H1 (cell line): ENCODE data around the gene NDUFAF3. TPM values are rescaled to one million over a fixed set of nuclear protein-coding genes. Genes with fewer than 3 reads are reported as not detected.

Source experiments
- CTCF ChIA-PET: fragments of 300-600 bp; sonication (Branson Sonifier 250); formaldehyde crosslinking; loops from one replicate; lab custom pipeline; 2021; ENCODE audit not compliant: partially characterized antibody; lab: Charles Lee
- POLR2A ChIA-PET: fragments of 300-600 bp; sonication (Branson Sonifier 250); formaldehyde crosslinking; loops from one replicate; lab custom pipeline; 2021; ENCODE audit warnings: inconsistent platforms; ENCODE audit not compliant: partially characterized antibody; lab: Charles Lee
- DNase-seq, 2 experiments: peaks; one replicate each; pipeline versions ENCODE4 v3.0.0 to v3.0.0-alpha.2; 2010 to 2022; ENCODE audit warnings: low spot score in 2 of 2, low read depth in 1 of 2, mixed read lengths in 1 of 2
- FAIRE-seq: peaks from 2 replicates; lab custom pipeline; 2011; peaks lifted over from hg19 to GRCh38; lab: Jason Lieb, UNC
- H2AFZ ChIP-seq: 2 replicates; pipeline ENCODE4 v1.8.1; 2012; ENCODE audit warnings: low read length, inconsistent platforms
- H2AK5ac ChIP-seq: 2 replicates; pipeline ENCODE4 v1.6.1; 2013; ENCODE audit warnings: low read depth, low read length
- H2BK120ac ChIP-seq: replicated peaks from 2 replicates; pipeline ENCODE3; 2013; ENCODE audit warnings: low read depth, low read length, inconsistent platforms
- H2BK12ac ChIP-seq: 2 replicates; pipeline ENCODE4 v1.6.1; 2013; ENCODE audit warnings: low read depth, low read length
- H2BK15ac ChIP-seq: 2 replicates; pipeline ENCODE4 v1.6.1; 2013; ENCODE audit warnings: low read length
- H2BK20ac ChIP-seq: 2 replicates; pipeline ENCODE4 v1.6.1; 2013; ENCODE audit warnings: low read length
- H2BK5ac ChIP-seq: 2 replicates; pipeline ENCODE4 v1.6.1; 2013; ENCODE audit warnings: low read depth, low read length
- H3K14ac ChIP-seq: 2 replicates; pipeline ENCODE4 v1.6.1; 2013; ENCODE audit warnings: inconsistent platforms; ENCODE audit not compliant: insufficient read length
- H3K18ac ChIP-seq: 2 replicates; pipeline ENCODE4 v1.6.1; 2013; ENCODE audit warnings: low read length; ENCODE audit errors: extremely low read depth
- H3K23ac ChIP-seq: 2 replicates; pipeline ENCODE4 v1.6.1; 2013; ENCODE audit warnings: inconsistent platforms; ENCODE audit not compliant: insufficient read length
- H3K23me2 ChIP-seq: 2 replicates; pipeline ENCODE4 v1.6.1; 2013; ENCODE audit warnings: low read depth, low read length
- H3K27ac ChIP-seq: 2 replicates; pipeline ENCODE4 v1.6.1; 2011; ENCODE audit warnings: low read depth, low read length, inconsistent platforms
- H3K27me3 ChIP-seq, 4 experiments: replicated peaks in 1 of 4; 1 replicate in 1 of 4; 2 replicates in 3 of 4; pipeline versions ENCODE4 v1.6.1 to v1.8.1; 2011 to 2013; ENCODE audit warnings: low read length in 3 of 4, mild to moderate bottlenecking in 3 of 4, inconsistent platforms in 2 of 4, mixed read lengths in 2 of 4, moderate library complexity in 1 of 4; ENCODE audit not compliant: control insufficient read depth in 3 of 4, insufficient read depth in 3 of 4; ENCODE audit errors: extremely low read depth in 1 of 4
- H3K36me3 ChIP-seq, 4 experiments: 2 replicates each; pipeline versions ENCODE4 v1.6.1 to v1.8.1; 2011 to 2013; ENCODE audit warnings: mild to moderate bottlenecking in 4 of 4, low read length in 3 of 4, moderate library complexity in 2 of 4, control low read depth in 1 of 4, inconsistent platforms in 1 of 4; ENCODE audit not compliant: insufficient read depth in 4 of 4, control insufficient read depth in 2 of 4
- H3K4ac ChIP-seq: replicated peaks from 2 replicates; pipeline ENCODE3; 2013; ENCODE audit warnings: low read length, low read depth, mixed read lengths, inconsistent platforms; ENCODE audit not compliant: insufficient read length
- H3K4me1 ChIP-seq, 4 experiments: replicated peaks in 1 of 4; 1 replicate in 1 of 4; 2 replicates in 3 of 4; pipeline versions ENCODE4 v1.6.1 to v1.8.1; 2011 to 2013; ENCODE audit warnings: low read length in 3 of 4, inconsistent platforms in 2 of 4, mixed read lengths in 1 of 4; ENCODE audit not compliant: insufficient read depth in 4 of 4, control insufficient read depth in 3 of 4
- H3K4me2 ChIP-seq, 2 experiments: 2 replicates each; pipeline versions ENCODE4 v1.6.1 to v1.8.1; 2011 to 2013; ENCODE audit warnings: low read depth in 2 of 2, low read length in 2 of 2, control low read depth in 1 of 2, inconsistent platforms in 1 of 2, mild to moderate bottlenecking in 1 of 2; ENCODE audit not compliant: insufficient read depth in 1 of 2
- H3K4me3 ChIP-seq, 4 experiments: fragments of 200-600, 300-600 bp in 1 of 4; sonication (generic), shearing (Covaris generic), sonication (Bioruptor Twin) in 1 of 4; 2 replicates each; pipeline versions ENCODE4 v1.5.1 to v1.8.1; 2011 to 2016; ENCODE audit warnings: low read length in 4 of 4, low read depth in 3 of 4, control low read depth in 2 of 4, inconsistent platforms in 2 of 4, mild to moderate bottlenecking in 2 of 4, mixed read lengths in 1 of 4, moderate library complexity in 1 of 4; ENCODE audit not compliant: insufficient read depth in 2 of 4; ENCODE audit errors: extremely low read depth in 1 of 4
- H3K56ac ChIP-seq: replicated peaks from 2 replicates; pipeline ENCODE3; 2013; ENCODE audit warnings: low read depth, mild to moderate bottlenecking, mixed read lengths, low read length, inconsistent platforms; ENCODE audit not compliant: insufficient read length
- H3K79me1 ChIP-seq: 2 replicates; pipeline ENCODE4 v1.6.1; 2013; ENCODE audit warnings: low read depth, low read length, control low read depth
- H3K79me2 ChIP-seq, 2 experiments: 2 replicates each; pipeline versions ENCODE4 v1.6.1 to v1.8.1; 2012 to 2013; ENCODE audit warnings: low read length in 2 of 2, mild to moderate bottlenecking in 2 of 2, inconsistent platforms in 1 of 2; ENCODE audit not compliant: insufficient read depth in 2 of 2, control insufficient read depth in 1 of 2
- H3K9ac ChIP-seq, 4 experiments: replicated peaks in 1 of 4; 1 replicate in 1 of 4; 2 replicates in 3 of 4; pipeline versions ENCODE4 v1.6.1 to v1.8.1; 2011 to 2013; ENCODE audit warnings: low read depth in 3 of 4, low read length in 3 of 4, control low read depth in 2 of 4, mild to moderate bottlenecking in 2 of 4, moderate library complexity in 2 of 4, inconsistent platforms in 1 of 4; ENCODE audit errors: extremely low read depth in 1 of 4
- H3K9me3 ChIP-seq, 2 experiments: 2 replicates each; pipeline versions ENCODE4 v1.6.1 to v1.8.1; 2012 to 2013; ENCODE audit warnings: mild to moderate bottlenecking in 2 of 2, moderate library complexity in 2 of 2, control low read depth in 1 of 2, inconsistent platforms in 1 of 2, low read depth in 1 of 2, low read length in 1 of 2, mixed read lengths in 1 of 2; ENCODE audit not compliant: insufficient read depth in 2 of 2
- H4K20me1 ChIP-seq, 2 experiments: replicated peaks in 1 of 2; 2 replicates each; pipeline versions ENCODE3 to v1.8.1; 2011 to 2013; ENCODE audit warnings: inconsistent platforms in 2 of 2, low read length in 2 of 2, mild to moderate bottlenecking in 1 of 2; ENCODE audit not compliant: insufficient read depth in 2 of 2, control insufficient read depth in 1 of 2
- H4K5ac ChIP-seq: 2 replicates; pipeline ENCODE4 v1.6.1; 2013; ENCODE audit warnings: low read length, low read depth, mixed read lengths, inconsistent platforms; ENCODE audit not compliant: insufficient read length
- H4K8ac ChIP-seq: 2 replicates; pipeline ENCODE4 v1.8.0; 2013; ENCODE audit warnings: mild to moderate bottlenecking, moderate library complexity, low read length, inconsistent platforms; ENCODE audit not compliant: insufficient read depth; ENCODE audit errors: extremely low read depth
- H4K91ac ChIP-seq: replicated peaks from 2 replicates; pipeline ENCODE3; 2013; ENCODE audit warnings: low read length, mixed read lengths, inconsistent platforms; ENCODE audit not compliant: insufficient read length
- CEBPB ChIP-seq: IDR thresholded peaks from 2 replicates; pipeline ENCODE4 v1.6.1; 2012; ENCODE audit warnings: low read depth, low read length
- CREB1 ChIP-seq: IDR thresholded peaks from 2 replicates; pipeline ENCODE4 v1.6.1; 2012; ENCODE audit warnings: inconsistent platforms
- PHF8 ChIP-seq: fragments of 200-600 bp; sonication (generic); conservative IDR thresholded peaks from 2 replicates; pipeline ENCODE4 v1.7.1; 2012; ENCODE audit warnings: low read depth, mild to moderate bottlenecking, inconsistent platforms, low read length, moderate library complexity
- POLR2AphosphoS5 ChIP-seq: IDR thresholded peaks from 2 replicates; pipeline ENCODE4 v1.6.1; 2011; ENCODE audit warnings: low read depth, low read length
- RBBP5 ChIP-seq: IDR thresholded peaks from 2 replicates; pipeline ENCODE4 v1.7.1; 2012; ENCODE audit warnings: low read depth, mild to moderate bottlenecking, inconsistent platforms, low read length, moderate library complexity, borderline replicate concordance
- SIN3A ChIP-seq, 2 experiments: IDR thresholded peaks in 1 of 2; conservative IDR thresholded peaks in 1 of 2; 2 replicates each; pipeline ENCODE4 v1.6.1; 2011 to 2012; ENCODE audit warnings: low read length in 2 of 2, improper control_type of control experiment in 1 of 2, low read depth in 1 of 2, mild to moderate bottlenecking in 1 of 2
- TBP ChIP-seq: IDR thresholded peaks from 2 replicates; pipeline ENCODE4 v1.6.1; 2011; ENCODE audit warnings: low read depth, low read length, improper control_type of control experiment
- TCF12 ChIP-seq: IDR thresholded peaks from 2 replicates; pipeline ENCODE4 v1.6.1; 2011; ENCODE audit warnings: low read depth, mild to moderate bottlenecking, low read length
- WGBS, 2 experiments: shearing (Covaris generic) in 1 of 2; methylation state at CpG; one replicate each; pipeline versions ENCODE4 v1.1.6 to v1.1.7; 2013 to 2015; ENCODE audit warnings: low lambda C conversion rate in 2 of 2, mixed read lengths in 2 of 2, inconsistent platforms in 1 of 2, low coverage in 1 of 2, missing lambda C conversion rate in 1 of 2; ENCODE audit not compliant: insufficient replicate concordance in 2 of 2, insufficient coverage in 1 of 2, insufficient read length in 1 of 2; ENCODE audit errors: extremely low coverage in 1 of 2, missing lambda C conversion rate in 1 of 2; 5-methylcytosine and 5-hydroxymethylcytosine counted together
- polyA plus RNA-seq, 7 experiments: library from polyadenylated mRNA; depleted of rRNA in 3 of 7; stranded (reverse) in 5 of 7; unstranded in 2 of 7; fragments of >200 nt in 5 of 7; fragments of 200-250 nt in 2 of 7; gene quantifications; 1 replicate in 5 of 7; 2 replicates in 1 of 7; 4 replicates in 1 of 7; pipeline versions ENCODE4 v1.2.1 to v1.2.3, GENCODE V29; 2011 to 2013; ENCODE audit warnings: missing spikeins in 2 of 7, mixed read lengths in 2 of 7
- total RNA-seq: library from RNA; stranded (reverse); fragmentation: NEBNext Ultra II Directional; extraction: Animal tissue kit (Norgen Biotek cat#: 25700); gene quantifications from 2 replicates; pipeline ENCODE4 v1.2.1, GENCODE V29; 2021

The NDUFAF3 gene
- total and polyA plus RNA-seq, 2 of the 8 experiments (the other 6 are each of a cell fraction or from before 2014, with no cell fraction given), result 27.8 to 45.5 TPM

- H2AK5ac ChIP-seq, result 0 out of 2 replicates have a peak overlapping the region, but pooled peaks have one; percentile 77
- H3K36me3 ChIP-seq, result peaks cover 18 to 38% (median 26%) of the 10 kb centered on the region in 4 experiments
- H2BK120ac ChIP-seq, result no peak overlapping the region
- H3K23me2 ChIP-seq, result peaks cover 32% of the 10 kb centered on the region
- peaks cover 0 to 21% (median 13%) of the 10 kb centered on the region in 4 experiments; a peak in 6 of 7 replicates for H3K4me1 ChIP-seq
- no peaks in the 10 kb centered on the region for H3K27me3 ChIP-seq
- WGBS, 2 experiments, result 9% methylated on average over 35 of the region's 51 CpGs; no CpG with 5 or more reads in 1 of the 2 experiments
- H4K20me1 ChIP-seq, result peaks cover 13 to 17% of the 10 kb centered on the region in 2 experiments
- ChIA-PET CTCF (interaction anchor here (0.6 to 24.3 kb wide), 11 partner anchors 8 to 519 kb away, joined by 3 to 467 read pairs (median 3); partner anchors contain the start of genes P4HTM, QARS1, QRICH1 and WDR6), POLR2A (interaction anchor here (0.6 to 38.8 kb wide), 20 partner anchors 8 to 1326 kb away, joined by 3 to 1518 read pairs (median 6); partner anchors contain the start of genes DALRD3, IMPDH2, IP6K2 and KLHDC8B)
- H3K14ac ChIP-seq, result no peak overlapping the region
- H3K9ac ChIP-seq, result peak overlapping the region; percentile 86 to 96 (median 93)
- peak overlapping the region; percentile 62 for H3K4ac ChIP-seq
- H2BK5ac ChIP-seq, result peak overlapping the region; percentile 98
- peak overlapping the region; percentile 75 for H3K56ac ChIP-seq
- no peak overlapping the region for H3K23ac ChIP-seq
- H2BK15ac ChIP-seq, result no peak overlapping the region
- H3K27ac ChIP-seq, result peak overlapping the region; percentile 91
- DNase-seq (peak in 1 of 2 experiments; percentile 65), FAIRE-seq (no peak)
- H3K18ac ChIP-seq, result peak overlapping the region; percentile 6
- H3K4me3 ChIP-seq, result peak overlapping the region; percentile 84 to 97 (median 95)
- no peak overlapping the region for H2BK20ac ChIP-seq
- H4K5ac ChIP-seq, result peak overlapping the region; percentile 75
- H3K79me1 ChIP-seq, result peaks cover 5% of the 10 kb centered on the region
- peak overlapping the region; percentile 99; the same call in 1 of the 2 replicates for H4K8ac ChIP-seq
- peak overlapping the region; percentile 62 for H4K91ac ChIP-seq
- 0 out of 2 replicates have a peak overlapping the region, but pooled peaks have one; percentile 75 for H2BK12ac ChIP-seq
- H2AFZ ChIP-seq, result no peak overlapping the region
- no peaks in the 10 kb centered on the region for H3K9me3 ChIP-seq
- peaks cover 0 to 16% of the 10 kb centered on the region in 2 experiments; a peak in 1 of 4 replicates for H3K79me2 ChIP-seq
- peak overlapping the region; percentile 96 to 98 for H3K4me2 ChIP-seq
- TF ChIP-seq TCF12 (no peak), CEBPB (no peak), CREB1 (0 out of 2 replicates have a peak, but pooled peaks have one; percentile 9), POLR2AphosphoS5 (no peak), TBP (no peak; the same call in 1 of the 2 replicates), RBBP5 (no peak), SIN3A (conservative IDR thresholded peaks at IDR 0.05 in 1 of 2, IDR thresholded peaks at IDR 0.05 in 1 of 2; ENCODE audit: low read depth in 1 of 2, low read length in 2 of 2) (0 out of 4 replicates have a peak, but pooled peaks of 1 of the 2 experiments have one; percentile 0), PHF8 (peak; percentile 3; the same call in 1 of the 2 replicates)
Observed at GRCh38 chr3:49020330-49021212, 1.4 kb upstream of the NDUFAF3 start.
